ENCODE measurements around the gene RFC2.

GRCh38 chr7:74280985-74281384 lies 26.8 kb upstream of the RFC2 start:
- TF ChIP-seq CTCF (IDR thresholded peaks at IDR 0.05) (no peak), POLR2A (IDR thresholded peaks at IDR 0.05) (no peak)

Data from prostate gland (tissue), 2 donors.